ENCODE data around the gene MTHFD1L.
A peak's percentile ranks its signal among the peaks of the same experiment; 100 is the strongest.
"Not testable (repeated sequence)": the region's sequence is repeated elsewhere in the genome, so short reads cannot be mapped to it uniquely, and the experiment has no call there.

MTHFD1L gene

DNA sequence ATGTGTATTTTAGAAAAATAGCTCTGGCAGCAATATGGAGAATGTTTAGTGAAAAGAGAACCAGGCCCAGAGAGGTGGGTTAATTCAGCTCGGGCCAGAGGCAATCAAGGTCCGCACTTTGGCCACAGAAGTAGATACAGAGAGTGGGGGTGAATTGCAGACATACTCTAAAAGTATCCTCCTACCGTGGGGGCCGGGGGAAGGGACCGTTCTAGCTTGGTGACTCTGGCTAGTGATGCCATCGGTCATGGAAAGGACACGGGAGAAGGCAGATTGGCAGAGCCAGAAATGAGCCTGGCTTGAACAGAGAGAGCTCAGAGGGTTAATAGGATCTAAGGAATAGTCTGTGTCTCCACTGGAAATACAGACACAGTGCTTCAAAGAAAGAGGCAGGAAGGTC is 173.1 kb downstream of the MTHFD1L start:
- H3K4me3 ChIP-seq (replicated peaks in 1 of 2; ENCODE audit: low read depth in 2 of 2, low read length in 2 of 2) = no peak overlapping the region
- TF ChIP-seq, protein P1, sequence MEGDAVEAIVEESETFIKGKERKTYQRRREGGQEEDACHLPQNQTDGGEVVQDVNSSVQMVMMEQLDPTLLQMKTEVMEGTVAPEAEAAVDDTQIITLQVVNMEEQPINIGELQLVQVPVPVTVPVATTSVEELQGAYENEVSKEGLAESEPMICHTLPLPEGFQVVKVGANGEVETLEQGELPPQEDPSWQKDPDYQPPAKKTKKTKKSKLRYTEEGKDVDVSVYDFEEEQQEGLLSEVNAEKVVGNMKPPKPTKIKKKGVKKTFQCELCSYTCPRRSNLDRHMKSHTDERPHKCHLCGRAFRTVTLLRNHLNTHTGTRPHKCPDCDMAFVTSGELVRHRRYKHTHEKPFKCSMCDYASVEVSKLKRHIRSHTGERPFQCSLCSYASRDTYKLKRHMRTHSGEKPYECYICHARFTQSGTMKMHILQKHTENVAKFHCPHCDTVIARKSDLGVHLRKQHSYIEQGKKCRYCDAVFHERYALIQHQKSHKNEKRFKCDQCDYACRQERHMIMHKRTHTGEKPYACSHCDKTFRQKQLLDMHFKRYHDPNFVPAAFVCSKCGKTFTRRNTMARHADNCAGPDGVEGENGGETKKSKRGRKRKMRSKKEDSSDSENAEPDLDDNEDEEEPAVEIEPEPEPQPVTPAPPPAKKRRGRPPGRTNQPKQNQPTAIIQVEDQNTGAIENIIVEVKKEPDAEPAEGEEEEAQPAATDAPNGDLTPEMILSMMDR (IDR thresholded peaks at IDR 0.05; ENCODE audit: low read depth, low read length) = no peak
- DNase-seq (ENCODE audit: low read depth in 2 of 2) = no peak

DNA sequence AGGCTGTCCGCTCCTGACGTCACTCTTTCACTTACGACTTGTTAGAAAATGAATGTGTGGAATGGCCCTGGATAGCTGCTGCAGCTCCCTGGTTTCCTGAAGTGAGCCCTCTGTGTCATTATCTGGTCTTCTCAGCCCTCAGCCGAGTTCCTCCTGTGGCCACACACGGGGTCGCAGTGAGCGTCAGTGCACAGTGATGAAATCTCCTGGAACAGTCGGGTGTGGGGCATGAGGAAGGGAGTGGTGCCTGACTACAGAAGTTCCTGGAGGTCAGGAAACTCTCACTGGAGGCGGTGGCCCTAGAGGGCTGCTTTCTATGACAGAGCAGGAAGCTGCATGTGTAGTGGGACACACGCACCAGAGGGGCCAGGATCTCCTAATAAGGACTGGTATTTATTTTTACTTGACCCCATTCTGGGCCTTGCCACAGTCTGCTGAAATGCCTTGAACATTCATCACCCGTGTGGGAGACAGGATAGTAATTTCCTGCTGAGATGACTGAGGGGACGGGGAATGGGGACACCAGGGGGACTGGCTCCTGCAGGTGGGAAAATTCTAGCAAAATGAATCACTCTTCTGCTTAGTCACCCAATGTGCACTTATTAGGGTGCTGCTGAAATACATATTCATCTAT is 175.5 kb downstream of the MTHFD1L start:
- TF ChIP-seq, protein P1 (IDR thresholded peaks at IDR 0.05; ENCODE audit: low read depth, low read length) = peak; percentile 34
- H3K4me3 ChIP-seq (replicated peaks in 1 of 2; ENCODE audit: low read depth in 2 of 2, low read length in 2 of 2) = not testable (repeated sequence)
- peak; percentile 94 to 99 for DNase-seq (ENCODE audit: low read depth in 2 of 2)

DNA sequence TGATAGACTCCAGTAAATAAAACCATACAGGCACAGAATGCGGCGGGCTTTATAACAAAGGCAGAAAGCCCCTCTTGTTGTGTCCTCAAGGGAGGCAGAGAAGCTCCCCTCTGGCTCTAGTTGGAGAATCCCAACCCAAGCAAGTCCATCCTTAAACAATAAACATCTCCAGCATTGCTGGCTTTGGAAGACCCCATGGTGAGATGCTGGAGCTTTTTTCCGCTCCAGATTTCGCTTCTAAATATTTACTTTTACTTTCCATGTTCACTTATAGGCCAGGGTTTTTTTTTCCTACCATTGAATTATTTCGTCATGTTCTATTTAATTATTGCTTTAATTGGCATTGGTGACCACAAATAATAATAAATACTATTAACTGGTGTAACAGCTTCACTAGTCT is 176.2 kb downstream of the MTHFD1L start:
- no peak for DNase-seq (ENCODE audit: low read depth in 2 of 2)
- TF ChIP-seq, protein P1 (IDR thresholded peaks at IDR 0.05; ENCODE audit: low read depth, low read length) = no peak
- no peak overlapping the region for H3K4me3 ChIP-seq (replicated peaks in 1 of 2; ENCODE audit: low read depth in 2 of 2, low read length in 2 of 2)

DNA sequence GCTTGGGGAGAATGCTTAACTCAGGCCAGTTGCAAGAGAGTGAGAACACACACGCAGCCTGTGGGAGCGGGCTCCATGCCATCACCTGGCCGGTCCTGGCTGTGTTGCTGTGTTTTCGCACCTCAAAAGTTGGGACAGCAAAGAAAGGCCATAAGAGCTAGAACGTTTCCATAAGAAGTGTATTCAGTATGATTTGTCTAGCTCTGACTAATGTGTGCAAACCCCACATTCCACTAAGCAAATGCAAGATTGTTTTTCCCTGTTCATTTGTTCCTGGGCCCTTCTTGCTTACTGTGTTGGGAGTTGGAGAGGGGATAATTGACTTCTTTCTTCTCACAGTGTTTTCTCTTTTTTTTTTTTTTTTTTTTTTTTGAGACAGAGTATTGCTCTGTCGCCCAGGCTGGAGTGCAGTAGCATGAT is 177.4 kb downstream of the MTHFD1L start:
- peak; percentile 30 to 77 for DNase-seq (ENCODE audit: low read depth in 2 of 2)
- H3K4me3 ChIP-seq (replicated peaks in 1 of 2; ENCODE audit: low read depth in 2 of 2, low read length in 2 of 2) = not testable (repeated sequence)

DNA sequence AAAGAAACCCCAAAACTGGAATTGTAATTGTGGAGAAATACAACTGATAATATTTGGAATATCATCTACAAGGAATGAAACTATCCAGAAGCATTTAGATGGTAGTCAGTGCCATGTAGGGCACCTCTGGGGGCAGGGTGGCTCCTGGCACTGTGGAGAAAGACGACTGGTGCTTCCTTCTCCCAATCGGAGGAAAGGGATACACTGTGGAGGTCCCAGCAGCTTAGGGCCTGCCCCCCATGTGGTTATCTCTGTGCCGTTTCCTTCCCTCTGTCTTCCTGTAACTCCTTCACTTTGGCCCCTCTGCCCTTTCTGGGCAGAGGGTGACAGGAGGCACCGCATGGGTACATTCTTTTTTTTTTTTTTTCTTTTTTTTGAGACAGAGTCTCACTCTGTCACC is 178.4 kb downstream of the MTHFD1L start:
- TF ChIP-seq, protein P1 (IDR thresholded peaks at IDR 0.05; ENCODE audit: low read depth, low read length) = no peak
- no peak overlapping the region for H3K4me3 ChIP-seq (replicated peaks in 1 of 2; ENCODE audit: low read depth in 2 of 2, low read length in 2 of 2)
- DNase-seq (ENCODE audit: low read depth in 2 of 2) = no peak

DNA sequence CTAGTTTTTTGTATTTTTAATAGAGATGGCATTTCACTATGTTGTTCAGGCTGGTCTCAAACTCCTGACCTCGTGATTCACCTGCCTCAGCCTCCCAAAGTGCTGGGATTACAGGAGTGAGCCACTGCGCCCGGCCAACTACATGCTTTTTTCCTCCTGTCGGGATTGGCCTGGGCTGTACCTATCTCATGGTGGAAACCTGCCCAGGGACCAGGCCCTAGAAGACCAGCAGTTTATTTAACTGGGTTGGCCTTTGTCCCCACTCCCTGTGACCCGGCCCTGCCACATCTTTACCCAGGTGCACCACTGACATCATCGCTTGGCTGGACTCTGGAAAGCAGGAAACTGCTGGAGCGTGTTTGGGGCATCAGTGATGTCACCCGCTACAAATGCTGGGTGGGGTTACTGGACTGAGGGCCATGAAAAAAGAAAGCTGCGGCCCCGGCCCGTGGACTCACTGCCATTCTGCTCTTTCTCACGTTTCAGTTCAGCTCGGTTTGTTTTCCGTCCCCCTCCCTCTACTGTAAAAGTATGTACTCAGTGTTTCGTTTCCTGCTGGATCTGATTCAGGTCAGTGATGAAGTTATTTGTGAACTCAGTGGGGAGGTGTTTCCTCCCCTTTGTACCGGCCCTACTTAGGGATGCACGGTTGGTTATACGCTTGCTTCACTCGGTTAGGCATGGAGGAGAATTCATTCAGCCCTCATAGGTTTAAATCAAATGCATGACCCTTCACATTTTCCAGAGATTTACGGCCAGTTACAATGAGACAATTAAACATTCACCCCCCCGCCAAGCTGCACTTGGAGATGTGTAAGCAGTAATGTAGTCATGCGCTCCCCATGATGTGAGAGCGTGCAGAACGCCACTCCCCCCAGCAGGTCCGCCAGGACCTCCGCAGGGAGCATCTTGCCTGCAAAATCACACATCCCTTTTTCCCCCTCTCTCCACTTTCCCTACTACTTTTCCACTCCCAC is 179.3 kb downstream of the MTHFD1L start:
- no peak overlapping the region for H3K4me3 ChIP-seq (replicated peaks in 1 of 2; ENCODE audit: low read depth in 2 of 2, low read length in 2 of 2)
- TF ChIP-seq, protein P1 (IDR thresholded peaks at IDR 0.05; ENCODE audit: low read depth, low read length) = no peak
- peak; percentile 90 to 96 for DNase-seq (ENCODE audit: low read depth in 2 of 2)

DNA sequence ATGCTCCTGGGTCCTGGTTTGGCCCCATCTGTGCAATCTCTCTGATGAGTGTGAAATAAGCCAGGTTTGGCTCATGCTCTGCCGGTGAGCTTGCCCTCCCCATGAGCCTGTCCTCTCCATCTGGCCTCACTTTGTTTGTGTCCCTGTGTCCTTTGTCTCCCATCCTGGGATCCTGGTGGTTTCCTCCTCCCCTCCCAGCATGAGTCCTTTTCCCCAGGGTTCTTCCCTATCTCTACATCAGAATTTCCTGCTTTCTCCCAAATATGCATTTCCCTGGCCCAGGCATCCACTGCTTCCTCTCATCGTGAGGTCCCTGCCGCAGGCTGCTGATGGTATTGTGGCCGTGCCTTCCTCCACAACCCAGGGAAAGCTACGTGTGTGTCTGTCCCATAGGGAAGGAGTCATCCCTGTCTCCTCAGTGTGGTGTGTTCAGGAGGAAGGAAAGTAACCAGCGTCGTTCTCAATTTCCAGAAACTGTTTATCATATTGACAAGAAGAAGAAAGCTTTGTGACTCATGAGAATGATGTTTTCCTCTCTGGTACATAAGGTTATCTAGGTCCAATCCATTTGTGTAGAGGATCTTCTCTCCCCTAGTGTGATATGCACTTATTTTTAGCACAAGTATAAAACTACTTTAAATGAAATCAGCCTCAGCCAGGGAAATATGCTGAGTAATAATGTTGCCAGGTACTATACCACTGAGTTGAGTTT is 180.2 kb downstream of the MTHFD1L start:
- peak; percentile 69 to 78 for DNase-seq (ENCODE audit: low read depth in 2 of 2)
- H3K4me3 ChIP-seq (replicated peaks in 1 of 2; ENCODE audit: low read depth in 2 of 2, low read length in 2 of 2) = not testable (repeated sequence)
